K562 treated with DMSO at 1 percent for 48 hours (cell line): Measurements from ENCODE around the gene SERPINB1. TPM values are rescaled to one million over a fixed set of nuclear protein-coding genes. Genes with fewer than 3 reads are reported as not detected.

Experiments used
- total RNA-seq: library from RNA; unstranded; fragments of 300-600 nt; gene quantifications from 2 replicates; pipeline ENCODE4 v1.2.3, GENCODE V29; 2022; ENCODE audit warnings: low replicate concordance; ENCODE audit errors: extremely low read depth

Gene SERPINB1
- not detected in 2 replicates for total RNA-seq

GRCh38 chr6:2841264-2842138 is at the start of gene SERPINB1:
Gene SERPINB1, minus strand, starts transcription at chr6:2841863. Its CDS starts 1,277 bp downstream, at chr6:2840586.

Other genes with a start within 250 kb of the SERPINB1 start
- gene MYLK4, start 90.9 kb downstream of the SERPINB1 start, total RNA-seq, result not detected in 2 replicates
- not detected in 2 replicates for gene WRNIP1, start 76.5 kb downstream of the SERPINB1 start, total RNA-seq
- not detected in 2 replicates for gene SERPINB9, start 61.4 kb upstream of the SERPINB1 start, total RNA-seq
- not detected in 2 replicates for gene SERPINB6, start 129.7 kb upstream of the SERPINB1 start, total RNA-seq
- gene NQO2, start 158.0 kb upstream of the SERPINB1 start, total RNA-seq, result not detected in 2 replicates
- gene RIPK1, start 226.6 kb upstream of the SERPINB1 start, total RNA-seq, result not detected in 2 replicates